ENCODE measurements around the gene HBE1.

DNA sequence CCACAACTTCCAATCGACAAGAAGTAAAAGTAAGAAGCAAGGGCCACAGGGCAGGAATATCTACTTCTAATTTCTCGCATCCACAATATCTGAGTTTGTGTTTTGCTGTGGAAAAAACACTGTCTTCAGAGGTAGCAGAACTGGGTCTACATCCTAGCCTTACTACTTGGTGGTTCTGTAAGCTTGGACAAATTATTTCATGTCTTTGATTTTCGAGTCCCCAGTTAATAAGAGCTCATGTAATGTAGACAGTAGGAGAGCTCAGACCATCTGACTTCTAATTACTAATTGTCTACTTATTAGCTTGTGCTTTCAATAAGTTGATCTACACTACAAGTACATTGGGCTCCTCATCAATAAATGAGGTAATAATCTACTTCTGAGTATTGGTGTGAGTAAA is 13.3 kb upstream of the HBE1 start:
- TF ChIP-seq, protein P1, sequence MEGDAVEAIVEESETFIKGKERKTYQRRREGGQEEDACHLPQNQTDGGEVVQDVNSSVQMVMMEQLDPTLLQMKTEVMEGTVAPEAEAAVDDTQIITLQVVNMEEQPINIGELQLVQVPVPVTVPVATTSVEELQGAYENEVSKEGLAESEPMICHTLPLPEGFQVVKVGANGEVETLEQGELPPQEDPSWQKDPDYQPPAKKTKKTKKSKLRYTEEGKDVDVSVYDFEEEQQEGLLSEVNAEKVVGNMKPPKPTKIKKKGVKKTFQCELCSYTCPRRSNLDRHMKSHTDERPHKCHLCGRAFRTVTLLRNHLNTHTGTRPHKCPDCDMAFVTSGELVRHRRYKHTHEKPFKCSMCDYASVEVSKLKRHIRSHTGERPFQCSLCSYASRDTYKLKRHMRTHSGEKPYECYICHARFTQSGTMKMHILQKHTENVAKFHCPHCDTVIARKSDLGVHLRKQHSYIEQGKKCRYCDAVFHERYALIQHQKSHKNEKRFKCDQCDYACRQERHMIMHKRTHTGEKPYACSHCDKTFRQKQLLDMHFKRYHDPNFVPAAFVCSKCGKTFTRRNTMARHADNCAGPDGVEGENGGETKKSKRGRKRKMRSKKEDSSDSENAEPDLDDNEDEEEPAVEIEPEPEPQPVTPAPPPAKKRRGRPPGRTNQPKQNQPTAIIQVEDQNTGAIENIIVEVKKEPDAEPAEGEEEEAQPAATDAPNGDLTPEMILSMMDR (IDR thresholded peaks at IDR 0.05; ENCODE audit: insufficient read depth, low read depth, low read length) = no peak
- TF ChIP-seq EZH2 (IDR thresholded peaks at IDR 0.05; ENCODE audit: insufficient read depth, low read length) = no peak
